ENCODE data around the gene XPO1. TPM values are rescaled to one million over a fixed set of nuclear protein-coding genes. Genes with fewer than 3 reads are reported as not detected.
"Not testable (repeated sequence)": the region's sequence is repeated elsewhere in the genome, so short reads cannot be mapped to it uniquely, and the experiment has no call there.

The XPO1 gene
- 10 to 100 TPM; 32.3 to 54.2 (median 42.3) TPM for polyA plus RNA-seq (ENCODE audit: low read depth in 6 of 6)

- peak; percentile 98 for DNase-seq
- ATAC-seq (ENCODE audit: low read depth in 2 of 2), result peak; percentile 76 to 78
- Mint-ChIP-seq H3K27me3 (no peaks in the 10 kb centered on the region), H3K36me3 (peaks cover 0 to 8% of the 10 kb centered on the region in 2 donors), H3K27ac (peak within 1 kb of the TSS; percentile 99 to 100 (median 100)), H3K9me3 (no peaks in the 10 kb centered on the region), H3K4me3 (peak within 1 kb of the TSS; percentile 87 to 99 (median 95)), H3K4me1 (peaks cover 20 to 35% (median 30%) of the 10 kb centered on the region in 3 donors)
Observed at GRCh38 chr2:61538200-61538919, at the start of gene XPO1. TSS of gene XPO1 (minus strand) at chr2:61538356. CDS start at chr2:61533897, 4,459 bp downstream.

- not testable (repeated sequence) for ATAC-seq (ENCODE audit: low read depth in 2 of 2)
Observed at GRCh38 chr2:61586928-61587327, 48.8 kb upstream of the XPO1 start.

GRCh38 chr2:61585383-61585782 lies 47.2 kb upstream of the XPO1 start:
- H3K27ac Mint-ChIP-seq, result no peak overlapping the region
- H3K27me3 Mint-ChIP-seq, result no peaks in the 10 kb centered on the region
- H3K9me3 Mint-ChIP-seq, result peaks cover 0 to 2% (median 0%) of the 10 kb centered on the region in 7 donors
- no peak overlapping the region for H3K4me3 Mint-ChIP-seq
- DNase-seq (no peak), ATAC-seq (ENCODE audit: low read depth in 2 of 2) (no peak)
- no peaks in the 10 kb centered on the region for H3K36me3 Mint-ChIP-seq
- peaks cover 0 to 6% (median 4%) of the 10 kb centered on the region in 3 donors for H3K4me1 Mint-ChIP-seq

More at GRCh38 chr2:61586928-61587327, 48.8 kb upstream of the XPO1 start:
- not testable (repeated sequence) for H3K4me3 Mint-ChIP-seq, DNase-seq, H3K36me3 Mint-ChIP-seq, H3K4me1 Mint-ChIP-seq, H3K27ac Mint-ChIP-seq, H3K27me3 Mint-ChIP-seq, H3K9me3 Mint-ChIP-seq

GRCh38 chr2:61584368-61584767 lies 46.2 kb upstream of the XPO1 start:
- not testable (repeated sequence) for H3K27ac Mint-ChIP-seq; ATAC-seq (ENCODE audit: low read depth in 2 of 2); DNase-seq; H3K36me3 Mint-ChIP-seq; H3K9me3 Mint-ChIP-seq; H3K4me3 Mint-ChIP-seq; H3K4me1 Mint-ChIP-seq; H3K27me3 Mint-ChIP-seq

- Mint-ChIP-seq H3K4me1 (peaks cover 0 to 6% (median 4%) of the 10 kb centered on the region in 3 donors), H3K9me3 (peaks cover 0 to 3% (median 0%) of the 10 kb centered on the region in 7 donors), H3K4me3 (no peak overlapping the region), H3K27me3 (no peaks in the 10 kb centered on the region), H3K27ac (no peak overlapping the region), H3K36me3 (no peaks in the 10 kb centered on the region)
- DNase-seq (no peak), ATAC-seq (ENCODE audit: low read depth in 2 of 2) (no peak)
Observed at GRCh38 chr2:61582165-61582564, 44.0 kb upstream of the XPO1 start.

- Mint-ChIP-seq H3K36me3 (no peaks in the 10 kb centered on the region), H3K27ac (no peak overlapping the region), H3K4me3 (no peak overlapping the region), H3K4me1 (peaks cover 0 to 6% (median 4%) of the 10 kb centered on the region in 3 donors), H3K27me3 (no peaks in the 10 kb centered on the region), H3K9me3 (peaks cover 0 to 3% (median 0%) of the 10 kb centered on the region in 7 donors)
- ATAC-seq (ENCODE audit: low read depth in 2 of 2), result no peak
- DNase-seq, result no peak
Observed at GRCh38 chr2:61581716-61582115, 43.6 kb upstream of the XPO1 start.

GRCh38 chr2:61575447-61575859 lies 37.3 kb upstream of the XPO1 start:
- ATAC-seq (ENCODE audit: low read depth in 2 of 2) (peak in 1 of 2 donors; percentile 30), DNase-seq (no peak)
- Mint-ChIP-seq H3K9me3 (peaks cover 0 to 6% (median 0%) of the 10 kb centered on the region in 7 donors), H3K4me1 (peaks cover 6 to 10% (median 9%) of the 10 kb centered on the region in 3 donors), H3K27me3 (no peaks in the 10 kb centered on the region), H3K36me3 (no peaks in the 10 kb centered on the region), H3K27ac (peak overlapping the region in 5 of 6 donors; percentile 5 to 54 (median 38)), H3K4me3 (peak overlapping the region in 2 of 8 donors; percentile 54 to 77)

- H3K36me3 Mint-ChIP-seq, result no peaks in the 10 kb centered on the region
- no peaks in the 10 kb centered on the region for H3K4me1 Mint-ChIP-seq
- no peak for ATAC-seq (ENCODE audit: low read depth in 2 of 2)
- peaks cover 0 to 2% (median 0%) of the 10 kb centered on the region in 7 donors for H3K9me3 Mint-ChIP-seq
- H3K27ac Mint-ChIP-seq, result peak overlapping the region in 1 of 6 donors; percentile 10
- DNase-seq, result no peak
- H3K27me3 Mint-ChIP-seq, result peaks cover 0 to 6% (median 0%) of the 10 kb centered on the region in 3 donors
- H3K4me3 Mint-ChIP-seq, result no peak overlapping the region
Observed at GRCh38 chr2:61566566-61566965, 28.4 kb upstream of the XPO1 start.

- ATAC-seq (ENCODE audit: low read depth in 2 of 2) (no peak), DNase-seq (no peak)
- Mint-ChIP-seq H3K9me3 (peaks cover 0 to 2% (median 0%) of the 10 kb centered on the region in 7 donors), H3K36me3 (no peaks in the 10 kb centered on the region), H3K27me3 (peaks cover 6 to 12% (median 8%) of the 10 kb centered on the region in 3 donors), H3K27ac (no peak overlapping the region), H3K4me3 (no peak overlapping the region), H3K4me1 (no peaks in the 10 kb centered on the region)
Observed at GRCh38 chr2:61562615-61563014, 24.5 kb upstream of the XPO1 start.

GRCh38 chr2:61558160-61558559 lies 20.0 kb upstream of the XPO1 start:
- H3K36me3 Mint-ChIP-seq, result no peaks in the 10 kb centered on the region
- H3K9me3 Mint-ChIP-seq, result no peaks in the 10 kb centered on the region
- H3K27me3 Mint-ChIP-seq, result peaks cover 6 to 8% (median 8%) of the 10 kb centered on the region in 3 donors
- no peaks in the 10 kb centered on the region for H3K4me1 Mint-ChIP-seq
- ATAC-seq (ENCODE audit: low read depth in 2 of 2), result no peak
- no peak overlapping the region for H3K4me3 Mint-ChIP-seq
- H3K27ac Mint-ChIP-seq, result no peak overlapping the region
- DNase-seq, result no peak

GRCh38 chr2:61557381-61557780 lies 19.2 kb upstream of the XPO1 start:
- H3K27me3 Mint-ChIP-seq, result peaks cover 6 to 8% (median 8%) of the 10 kb centered on the region in 3 donors
- H3K27ac Mint-ChIP-seq, result no peak overlapping the region
- H3K4me3 Mint-ChIP-seq, result no peak overlapping the region
- H3K9me3 Mint-ChIP-seq, result no peaks in the 10 kb centered on the region
- DNase-seq (no peak), ATAC-seq (ENCODE audit: low read depth in 2 of 2) (no peak)
- H3K36me3 Mint-ChIP-seq, result no peaks in the 10 kb centered on the region
- H3K4me1 Mint-ChIP-seq, result no peaks in the 10 kb centered on the region

- Mint-ChIP-seq H3K27ac (peak overlapping the region in 1 of 6 donors; percentile 64), H3K27me3 (peaks cover 0 to 4% (median 0%) of the 10 kb centered on the region in 3 donors), H3K4me3 (no peak overlapping the region), H3K9me3 (no peaks in the 10 kb centered on the region), H3K4me1 (no peaks in the 10 kb centered on the region), H3K36me3 (no peaks in the 10 kb centered on the region)
- DNase-seq (no peak), ATAC-seq (ENCODE audit: low read depth in 2 of 2) (no peak)
Observed at GRCh38 chr2:61554604-61555003, 16.4 kb upstream of the XPO1 start.

GRCh38 chr2:61550375-61551209 lies 12.4 kb upstream of the XPO1 start:
- peak overlapping the region in 1 of 6 donors; percentile 4 for H3K27ac Mint-ChIP-seq
- ATAC-seq (ENCODE audit: low read depth in 2 of 2) (no peak), DNase-seq (no peak)
- no peaks in the 10 kb centered on the region for H3K9me3 Mint-ChIP-seq
- H3K36me3 Mint-ChIP-seq, result no peaks in the 10 kb centered on the region
- H3K4me3 Mint-ChIP-seq, result no peak overlapping the region
- H3K4me1 Mint-ChIP-seq, result no peaks in the 10 kb centered on the region
- H3K27me3 Mint-ChIP-seq, result no peaks in the 10 kb centered on the region

All from naive B cell (primary cell).